AG04449 (cell line): ENCODE results near the gene HECTD4.

Experiments
- CTCF ChIA-PET: fragments of 350-600 bp; formaldehyde crosslinking; extraction: SDS; loops from one replicate; lab custom pipeline; 2021; ENCODE audit warnings: antibody characterized with exemption; lab: Yijun Ruan, JAX
- POLR2A ChIA-PET: fragments of 400-600, 350-600 bp; formaldehyde crosslinking; extraction: SDS; loops from one replicate; lab custom pipeline; 2020; ENCODE audit warnings: antibody characterized with exemption, inconsistent platforms; lab: Yijun Ruan, JAX
- DNase-seq: peaks from one replicate; pipeline ENCODE4 v3.0.0-alpha.2; 2010; ENCODE audit warnings: low read depth, low spot score
- H3K4me3 ChIP-seq: 2 replicates; pipeline ENCODE4 v1.5.1; 2011; ENCODE audit warnings: low read depth, mild to moderate bottlenecking, control low read depth, low read length
- CTCF ChIP-seq: IDR thresholded peaks from one replicate; pipeline ENCODE4 v1.5.1; 2011; ENCODE audit warnings: mild to moderate bottlenecking, moderate library complexity, low read length, control low read depth, inconsistent platforms; ENCODE audit not compliant: insufficient read depth; ENCODE audit errors: missing control alignments

Gene HECTD4

GRCh38 chr12:112219195-112219594, 163.0 kb downstream of the HECTD4 start:
- TF ChIP-seq CTCF = no peak
- no peak for DNase-seq
- H3K4me3 ChIP-seq = no peak overlapping the region
- ChIA-PET POLR2A (interaction anchor here (0.6 kb wide), 1 partner anchor 209 kb away, joined by 3 read pairs; no protein-coding TSS in a partner anchor), CTCF (interaction anchor here (0.9 kb wide), 1 partner anchor 167 kb away, joined by 4 read pairs; no protein-coding TSS in a partner anchor)

GRCh38 chr12:112218150-112218549, 164.1 kb downstream of the HECTD4 start:
- TF ChIP-seq CTCF = no peak
- POLR2A ChIA-PET = no interaction called here
- H3K4me3 ChIP-seq = no peak overlapping the region
- DNase-seq = no peak
- CTCF ChIA-PET = interaction anchor here (0.9 to 1.6 kb wide), 3 partner anchors 12 to 169 kb away, joined by 3 to 9 read pairs (median 4); no protein-coding TSS in a partner anchor

GRCh38 chr12:112217647-112218046, 164.6 kb downstream of the HECTD4 start:
- H3K4me3 ChIP-seq = no peak overlapping the region
- CTCF ChIA-PET = interaction anchor here (0.8 to 1.6 kb wide), 3 partner anchors 13 to 169 kb away, joined by 3 to 9 read pairs (median 3); no protein-coding TSS in a partner anchor
- no peak for DNase-seq
- no peak for TF ChIP-seq CTCF
- POLR2A ChIA-PET = no interaction called here

GRCh38 chr12:112216223-112216622, 166.0 kb downstream of the HECTD4 start:
- DNase-seq = no peak
- POLR2A ChIA-PET = no interaction called here
- no peak overlapping the region for H3K4me3 ChIP-seq
- CTCF ChIA-PET = interaction anchor here (0.9 to 1.7 kb wide), 4 partner anchors 15 to 195 kb away, joined by 4 to 6 read pairs (median 4); no protein-coding TSS in a partner anchor
- TF ChIP-seq CTCF = no peak

- H3K4me3 ChIP-seq = no peak overlapping the region
- CTCF ChIA-PET = interaction anchor here (2.3 kb wide), 1 partner anchor 16 kb away, joined by 14 read pairs; no protein-coding TSS in a partner anchor
- TF ChIP-seq CTCF = no peak
- no peak for DNase-seq
- POLR2A ChIA-PET = no interaction called here
Observed at GRCh38 chr12:112214064-112214463, 168.2 kb downstream of the HECTD4 start.

- ChIA-PET CTCF (interaction anchor here (1.0 to 3.0 kb wide), 2 partner anchors 10 to 179 kb away, joined by 5 to 22 read pairs; no protein-coding TSS in a partner anchor), POLR2A (no interaction called here)
- no peak for TF ChIP-seq CTCF
- DNase-seq = no peak
- no peak overlapping the region for H3K4me3 ChIP-seq
Observed at GRCh38 chr12:112208301-112208910, 173.8 kb downstream of the HECTD4 start.
